Common myeloid progenitor, CD34-positive (primary cell): ENCODE measurements around the gene CXorf38.
A peak's percentile ranks its signal among the peaks of the same experiment; 100 is the strongest.

Experiments used
- CTCF ChIA-PET: fragments of 350-600 bp; sonication (Branson Sonifier 250); formaldehyde crosslinking; loops from one replicate; lab custom pipeline; 2021; ENCODE audit warnings: antibody characterized with exemption; lab: Charles Lee
- POLR2A ChIA-PET: fragments of 350-600 bp; sonication (Branson Sonifier 250); formaldehyde crosslinking; loops from one replicate; lab custom pipeline; 2021; ENCODE audit warnings: antibody characterized with exemption; lab: Charles Lee
- DNase-seq, 3 donors: peaks; one replicate each; pipeline versions ENCODE4 v3.0.0 to v3.0.0-alpha.2; 2013
- H3K27ac ChIP-seq, 2 experiments: 1 replicate in 1 of 2; 2 replicates in 1 of 2; pipeline ENCODE4 v1.7.0; 2013; ENCODE audit warnings: inconsistent platforms in 2 of 2, low read length in 2 of 2, mild to moderate bottlenecking in 2 of 2, low read depth in 1 of 2, moderate library complexity in 1 of 2; ENCODE audit not compliant: severe bottlenecking in 2 of 2, insufficient read depth in 1 of 2, poor library complexity in 1 of 2
- H3K27me3 ChIP-seq, 5 experiments: replicated peaks in 2 of 5; 1 replicate in 3 of 5; 2 replicates in 2 of 5; pipeline versions ENCODE4 v1.6.1 to v1.7.0; 2013; ENCODE audit warnings: low read length in 4 of 5, mild to moderate bottlenecking in 2 of 5, moderate library complexity in 2 of 5, inconsistent platforms in 1 of 5; ENCODE audit not compliant: insufficient read depth in 5 of 5, control insufficient read depth in 4 of 5
- H3K36me3 ChIP-seq, 4 experiments: 1 replicate in 2 of 4; 2 replicates in 2 of 4; pipeline versions ENCODE4 v1.6.1 to v1.7.0; 2013; ENCODE audit warnings: low read length in 3 of 4, control low read depth in 1 of 4, mild to moderate bottlenecking in 1 of 4; ENCODE audit not compliant: control insufficient read depth in 4 of 4, insufficient read depth in 4 of 4
- H3K4me1 ChIP-seq, 4 experiments: 1 replicate in 3 of 4; 2 replicates in 1 of 4; pipeline versions ENCODE4 v1.6.1 to v1.7.1; 2013; ENCODE audit warnings: low read length in 3 of 4, mild to moderate bottlenecking in 3 of 4, control low read depth in 1 of 4, inconsistent platforms in 1 of 4, moderate library complexity in 1 of 4; ENCODE audit not compliant: control insufficient read depth in 4 of 4, insufficient read depth in 4 of 4; ENCODE audit errors: control extremely low read depth in 1 of 4
- H3K4me3 ChIP-seq, 7 experiments: 1 replicate in 4 of 7; 2 replicates in 3 of 7; pipeline versions ENCODE4 v1.5.1 to v1.7.0; 2013; ENCODE audit warnings: mild to moderate bottlenecking in 7 of 7, low read length in 6 of 7, moderate library complexity in 6 of 7, inconsistent platforms in 2 of 7, low read depth in 2 of 7, control low read depth in 1 of 7; ENCODE audit not compliant: insufficient read depth in 4 of 7, control insufficient read depth in 1 of 7; ENCODE audit errors: extremely low read depth in 1 of 7
- H3K9me3 ChIP-seq, 5 experiments: 1 replicate in 4 of 5; 2 replicates in 1 of 5; pipeline versions ENCODE4 v1.6.1 to v1.7.1; 2013; ENCODE audit warnings: low read length in 4 of 5, mild to moderate bottlenecking in 2 of 5, inconsistent platforms in 1 of 5, low read depth in 1 of 5, moderate library complexity in 1 of 5; ENCODE audit not compliant: control insufficient read depth in 4 of 5, insufficient read depth in 2 of 5; ENCODE audit errors: control extremely low read depth in 1 of 5
- WGBS: methylation state at CpG from one replicate; pipeline ENCODE4 v1.1.5; 2013; ENCODE audit not compliant: insufficient coverage; 5-methylcytosine and 5-hydroxymethylcytosine counted together

CXorf38 gene

GRCh38 chrX:40653535-40653934 lies 6.2 kb upstream of the CXorf38 start:
- Histone ChIP-seq H3K4me3 (no peak overlapping the region), H3K36me3 (peaks cover 6 to 33% (median 12%) of the 10 kb centered on the region in 4 experiments), H3K9me3 (no peaks in the 10 kb centered on the region), H3K27ac (no peak overlapping the region), H3K4me1 (no peaks in the 10 kb centered on the region), H3K27me3 (peaks cover 0 to 3% (median 0%) of the 10 kb centered on the region in 5 experiments)
- CTCF ChIA-PET = interaction anchor here (0.6 to 1.4 kb wide), 4 partner anchors 141 to 527 kb away, joined by 3 to 7 read pairs (median 4); no protein-coding TSS in a partner anchor
- POLR2A ChIA-PET = no interaction called here
- 94% methylated on average over 2 of the region's 2 CpGs for WGBS
- DNase-seq = no peak

- ChIA-PET POLR2A (no interaction called here), CTCF (interaction anchor here (0.8 to 1.5 kb wide), 5 partner anchors 14 to 493 kb away, joined by 3 to 7 read pairs (median 4); no protein-coding TSS in a partner anchor)
- Histone ChIP-seq H3K36me3 (peaks cover 6 to 32% (median 12%) of the 10 kb centered on the region in 4 experiments), H3K4me1 (peaks cover 0 to 6% (median 4%) of the 10 kb centered on the region in 4 experiments), H3K27me3 (peaks cover 0 to 3% (median 0%) of the 10 kb centered on the region in 5 experiments), H3K4me3 (no peak overlapping the region), H3K9me3 (no peaks in the 10 kb centered on the region), H3K27ac (no peak overlapping the region)
- no CpG with 5 or more reads among the region's 1 CpG for WGBS
- DNase-seq = no peak
Measured at GRCh38 chrX:40652664-40653063, 5.3 kb upstream of the CXorf38 start.

- Histone ChIP-seq H3K4me1 (peaks cover 0 to 11% (median 7%) of the 10 kb centered on the region in 4 experiments), H3K9me3 (no peaks in the 10 kb centered on the region), H3K36me3 (peaks cover 3 to 25% (median 10%) of the 10 kb centered on the region in 4 experiments), H3K27me3 (peaks cover 0 to 5% (median 0%) of the 10 kb centered on the region in 5 experiments), H3K27ac (no peak overlapping the region), H3K4me3 (no peak overlapping the region)
- peak; percentile 61 to 90 (median 82) for DNase-seq
- ChIA-PET POLR2A (no interaction called here), CTCF (interaction anchor here (0.7 to 2.2 kb wide), 9 partner anchors 12 to 445 kb away, joined by 3 to 9 read pairs (median 4); no protein-coding TSS in a partner anchor)
- WGBS = 0% methylated on average over 1 of the region's 3 CpGs
Measured at GRCh38 chrX:40651620-40652223, 4.4 kb upstream of the CXorf38 start.

- peak overlapping the region; percentile 52 to 88 (median 76) for H3K4me3 ChIP-seq
- peaks cover 0 to 12% (median 0%) of the 10 kb centered on the region in 5 experiments for H3K27me3 ChIP-seq
- 13% methylated on average over 26 of the region's 33 CpGs for WGBS
- H3K36me3 ChIP-seq = peaks cover 0 to 9% (median 2%) of the 10 kb centered on the region in 4 experiments
- H3K4me1 ChIP-seq = peaks cover 0 to 40% (median 33%) of the 10 kb centered on the region in 4 experiments
- peak in 2 of 3 donors; percentile 40 to 59 for DNase-seq
- POLR2A ChIA-PET = interaction anchor here (0.6 to 0.7 kb wide), 2 partner anchors 438 to 469 kb away, joined by 3 to 12 read pairs; partner anchors contain the start of gene USP9X
- no peaks in the 10 kb centered on the region for H3K9me3 ChIP-seq
- peak overlapping the region; percentile 30 to 66 for H3K27ac ChIP-seq
- CTCF ChIA-PET = interaction anchor here (2.1 kb wide), 1 partner anchor 103 kb away, joined by 7 read pairs; no protein-coding TSS in a partner anchor
Measured at GRCh38 chrX:40646489-40647306, 663 bp downstream of the CXorf38 start.

- Histone ChIP-seq H3K36me3 (peaks cover 1 to 12% (median 5%) of the 10 kb centered on the region in 4 experiments), H3K27me3 (peaks cover 0 to 13% (median 0%) of the 10 kb centered on the region in 5 experiments), H3K9me3 (no peaks in the 10 kb centered on the region), H3K27ac (peak overlapping the region in 1 of 2 experiments; percentile 77), H3K4me3 (peak overlapping the region; percentile 31 to 75 (median 58)), H3K4me1 (peaks cover 0 to 40% (median 33%) of the 10 kb centered on the region in 4 experiments)
- ChIA-PET POLR2A (no interaction called here), CTCF (no interaction called here)
- 11% methylated on average over 4 of the region's 4 CpGs for WGBS
- peak; percentile 45 to 78 (median 75) for DNase-seq
Measured at GRCh38 chrX:40644821-40645358, 2.5 kb downstream of the CXorf38 start.

GRCh38 chrX:40644176-40644575 lies 3.2 kb downstream of the CXorf38 start:
- ChIA-PET CTCF (interaction anchor here (1.4 kb wide), 1 partner anchor 102 kb away, joined by 3 read pairs; no protein-coding TSS in a partner anchor), POLR2A (interaction anchor here (0.6 kb wide), 1 partner anchor 504 kb away, joined by 3 read pairs; no protein-coding TSS in a partner anchor)

More at GRCh38 chrX:40644176-40644575, 3.2 kb downstream of the CXorf38 start:
- peaks cover 0 to 16% (median 0%) of the 10 kb centered on the region in 5 experiments for H3K27me3 ChIP-seq
- peaks cover 0 to 40% (median 33%) of the 10 kb centered on the region in 4 experiments for H3K4me1 ChIP-seq
- peaks cover 2 to 18% (median 5%) of the 10 kb centered on the region in 4 experiments for H3K36me3 ChIP-seq
- WGBS = 0% methylated on average over 1 of the region's 5 CpGs
- DNase-seq = peak; percentile 35 to 83 (median 74)
- peak overlapping the region in 4 of 7 experiments; percentile 58 to 75 (median 66) for H3K4me3 ChIP-seq
- H3K9me3 ChIP-seq = no peaks in the 10 kb centered on the region
- H3K27ac ChIP-seq = peak overlapping the region in 1 of 2 experiments; percentile 77
